GM10248 (cell line): ENCODE measurements around the gene SCG2.

Source experiments
- CTCF ChIA-PET: fragments of 300-600 bp; sonication (Branson Sonifier 250); formaldehyde crosslinking; extraction: SDS; loops from one replicate; lab custom pipeline; 2021; ENCODE audit warnings: antibody characterized with exemption; lab: Yijun Ruan, JAX
- POLR2A ChIA-PET: fragments of 350-650 bp; sonication (Branson Sonifier 250); formaldehyde crosslinking; extraction: SDS; loops from one replicate; lab custom pipeline; 2020; ENCODE audit warnings: antibody characterized with exemption; lab: Yijun Ruan, JAX
- DNase-seq: peaks from one replicate; pipeline ENCODE4 v3.0.0; 2012; ENCODE audit errors: extremely low spot score
- CTCF ChIP-seq: IDR thresholded peaks from 2 replicates; pipeline ENCODE4 v1.5.1; 2012; ENCODE audit warnings: mild to moderate bottlenecking, low read depth; ENCODE audit errors: extremely low read depth, missing control alignments, control extremely low read depth

SCG2 gene

DNA sequence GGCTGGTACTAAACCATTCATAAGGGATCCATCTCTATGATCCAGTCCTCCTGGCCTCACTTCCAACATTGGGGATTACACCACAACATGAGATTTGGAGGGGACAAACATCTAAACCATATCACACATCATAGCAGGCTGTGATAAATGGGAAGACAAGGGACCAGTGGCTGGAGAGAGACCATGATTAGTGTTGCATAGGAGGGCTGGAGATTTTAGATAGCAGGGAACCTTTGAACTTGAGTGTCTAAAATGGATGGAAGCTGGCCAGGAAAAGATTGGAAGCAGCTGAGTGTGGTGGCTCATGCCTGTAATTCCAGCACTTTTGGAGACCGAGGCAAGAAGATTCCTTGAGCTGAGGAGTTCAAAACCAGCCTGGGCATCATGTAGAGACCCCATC lies 12.4 kb upstream of the SCG2 start:
- ChIA-PET POLR2A (interaction anchor here (0.6 kb wide), 1 partner anchor 12 kb away, joined by 4 read pairs; the partner anchor contains the start of gene SCG2), CTCF (interaction anchor here (1.3 to 1.5 kb wide), 2 partner anchors 12 to 14 kb away, joined by 3 to 5 read pairs; no protein-coding TSS in a partner anchor)
- no peak for TF ChIP-seq CTCF
- no peak for DNase-seq

DNA sequence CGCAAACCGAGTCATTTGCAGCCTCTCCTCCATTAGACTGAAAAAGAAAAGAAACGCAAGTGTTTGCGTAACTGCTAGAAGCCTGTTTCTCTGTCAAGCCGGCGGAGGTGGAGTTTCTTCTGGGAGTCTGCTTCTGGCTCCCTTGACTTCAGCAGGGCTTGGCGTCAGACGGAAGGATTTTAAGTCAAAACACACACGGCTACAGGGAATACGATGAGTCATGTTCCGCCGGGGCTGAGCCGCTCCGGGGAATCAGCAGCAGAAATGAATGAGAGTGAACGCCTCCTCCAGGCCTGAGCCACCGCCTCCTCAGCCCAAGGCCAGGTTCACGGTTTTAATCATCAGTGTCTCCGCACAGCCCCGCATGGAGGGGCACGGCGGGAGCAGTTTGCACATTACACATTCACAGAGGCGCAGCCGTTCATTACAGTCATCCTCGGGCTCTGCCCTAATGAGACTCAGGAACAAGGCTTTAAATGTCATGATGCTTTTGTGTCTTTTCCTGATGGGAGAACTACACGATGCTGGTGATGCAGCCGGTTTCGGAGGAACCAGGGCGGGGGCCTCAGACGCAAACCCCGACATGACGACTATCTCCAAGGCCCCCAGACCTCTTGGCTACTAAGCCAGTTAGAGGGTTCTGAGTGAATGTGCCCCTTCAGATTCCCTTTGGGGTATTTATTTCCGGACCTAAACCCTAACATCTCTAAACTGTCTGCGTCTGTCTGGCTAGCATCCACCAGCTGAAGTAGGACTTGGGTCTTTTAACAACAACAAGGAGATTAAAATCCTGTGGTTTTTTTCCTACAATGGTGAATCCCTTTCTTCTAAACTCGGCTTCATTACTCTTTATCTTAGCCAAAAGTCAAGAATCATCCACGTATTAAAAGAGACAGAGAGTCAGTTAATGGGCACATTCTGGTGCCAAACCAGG lies 11.1 kb upstream of the SCG2 start:
- DNase-seq, result no peak
- ChIA-PET CTCF (interaction anchor here (1.5 kb wide), 1 partner anchor 16 kb away, joined by 3 read pairs; no protein-coding TSS in a partner anchor), POLR2A (no interaction called here)
- no peak for TF ChIP-seq CTCF

- CTCF ChIA-PET, result no interaction called here
- POLR2A ChIA-PET, result no interaction called here
- no peak for TF ChIP-seq CTCF
- DNase-seq, result no peak
These were observed 10.3 kb upstream of the SCG2 start for GRCh38 chr2:223612501-223612900.

- POLR2A ChIA-PET, result no interaction called here
- TF ChIP-seq CTCF, result no peak
- CTCF ChIA-PET, result interaction anchor here (1.2 to 1.7 kb wide), 3 partner anchors 9 to 41 kb away, joined by 4 to 9 read pairs (median 5); partner anchors contain the start of gene SCG2
- no peak for DNase-seq
These were observed 8.9 kb upstream of the SCG2 start for GRCh38 chr2:223611061-223611460.

GRCh38 chr2:223607476-223607875 lies 5.3 kb upstream of the SCG2 start:
- CTCF ChIA-PET, result no interaction called here
- no peak for TF ChIP-seq CTCF
- no peak for DNase-seq
- POLR2A ChIA-PET, result no interaction called here

- CTCF ChIA-PET, result no interaction called here
- no peak for TF ChIP-seq CTCF
- DNase-seq, result no peak
- POLR2A ChIA-PET, result no interaction called here
These were observed 4.8 kb upstream of the SCG2 start for GRCh38 chr2:223606946-223607345.
